HCT116 (cell line): Measurements from ENCODE around the gene ABCG1. TPM values are rescaled to one million over a fixed set of nuclear protein-coding genes. Genes with fewer than 3 reads are reported as not detected.

Experiments used
- ATAC-seq: fragments of 200-7000 bp; cut with Tn5 transposase; 2 replicates; pipeline ENCODE4 v1.9.1; 2020; ENCODE audit warnings: mild to moderate bottlenecking, moderate library complexity
- BruUV-seq: library from RNA; stranded (reverse); fragments of 400-500 nt; replicated peaks from 2 replicates; lab custom pipeline; 2021; lab: Mats Ljungman, UMichigan
- CTCF ChIA-PET: fragments of 300-600 bp; sonication (Branson Sonifier 250); formaldehyde crosslinking; loops from one replicate; lab custom pipeline; 2021; ENCODE audit warnings: antibody characterized with exemption; lab: Charles Lee
- POLR2A ChIA-PET: fragments of 300-600, 350-600 bp; sonication (Branson Sonifier 250); formaldehyde crosslinking; loops from one replicate; lab custom pipeline; 2021; ENCODE audit warnings: antibody characterized with exemption; lab: Charles Lee
- RAD21 ChIA-PET, 2 experiments: fragments of 300-600 bp; sonication (Branson Sonifier 250); formaldehyde crosslinking; loops; one replicate each; lab custom pipeline; 2023; ENCODE audit warnings: low total read pairs in 2 of 2; ENCODE audit not compliant: uncharacterized antibody in 2 of 2, unreplicated experiment in 2 of 2, low non-redundant PET in 1 of 2; lab: Charles Lee
- DNase-seq: peaks from one replicate; pipeline ENCODE4 v3.0.0-alpha.2; 2010; ENCODE audit warnings: low read depth, low spot score
- H2AFZ ChIP-seq: fragments of 200-600 bp; shearing (Covaris generic), sonication (generic); 2 replicates; pipeline ENCODE4 v1.6.1; 2017; ENCODE audit warnings: low read depth, mixed run types, mixed read lengths, antibody characterized with exemption, low read length; ENCODE audit not compliant: poor library complexity, severe bottlenecking
- H3K27ac ChIP-seq: 2 replicates; pipeline ENCODE4 v1.5.1; 2012; ENCODE audit warnings: low read depth, low read length
- H3K27me3 ChIP-seq: fragments of 200-600 bp; sonication (generic); 2 replicates; pipeline ENCODE4 v1.6.1; 2016; ENCODE audit warnings: mixed run types, low read length, mixed read lengths; ENCODE audit not compliant: insufficient read depth
- H3K36me3 ChIP-seq, 2 experiments: fragments of 200-500 bp in 1 of 2; fragments of 200-600 bp in 1 of 2; sonication (Bioruptor generic) in 1 of 2; sonication (generic) in 1 of 2; 2 replicates each; pipeline versions ENCODE4 v1.5.1 to v1.6.1; 2014 to 2016; ENCODE audit warnings: low read length in 2 of 2, inconsistent platforms in 1 of 2, mixed read lengths in 1 of 2, mixed run types in 1 of 2; ENCODE audit not compliant: insufficient read depth in 2 of 2, control insufficient read depth in 1 of 2
- H3K4me1 ChIP-seq, 2 experiments: fragments of 200-600 bp in 1 of 2; sonication (generic) in 1 of 2; 2 replicates each; pipeline versions ENCODE4 v1.5.1 to v1.6.1; 2012 to 2017; ENCODE audit warnings: low read length in 2 of 2, inconsistent platforms in 1 of 2, mild to moderate bottlenecking in 1 of 2, mixed read lengths in 1 of 2, mixed run types in 1 of 2, moderate library complexity in 1 of 2; ENCODE audit not compliant: insufficient read depth in 2 of 2, control insufficient read depth in 1 of 2
- H3K4me2 ChIP-seq: fragments of 200-600 bp; sonication (generic); 2 replicates; pipeline ENCODE4 v1.6.1; 2017; ENCODE audit warnings: mixed run types, low read length, mixed read lengths
- H3K4me3 ChIP-seq, 2 experiments: fragments of 200-600 bp in 1 of 2; sonication (generic) in 1 of 2; replicated peaks in 1 of 2; 2 replicates each; pipeline ENCODE4 v1.5.1; 2011 to 2016; ENCODE audit warnings: low read length in 2 of 2, control low read depth in 1 of 2, low read depth in 1 of 2, mild to moderate bottlenecking in 1 of 2, mixed read lengths in 1 of 2, mixed run types in 1 of 2
- H3K79me2 ChIP-seq: fragments of 200-600 bp; sonication (generic); 2 replicates; pipeline ENCODE4 v1.6.1; 2017; ENCODE audit warnings: mild to moderate bottlenecking, mixed run types, low read length, moderate library complexity, mixed read lengths; ENCODE audit not compliant: insufficient read depth
- H3K9ac ChIP-seq: fragments of 200-600 bp; sonication (generic); 2 replicates; pipeline ENCODE4 v1.6.1; 2016; ENCODE audit warnings: low read length, mixed read lengths
- H3K9me2 ChIP-seq: fragments of 200-600 bp; sonication (generic), shearing (Covaris generic); 2 replicates; pipeline ENCODE4 v1.6.1; 2017; ENCODE audit warnings: mixed run types, mild to moderate bottlenecking, moderate library complexity; ENCODE audit not compliant: insufficient read depth
- H3K9me3 ChIP-seq, 2 experiments: fragments of 200-500 bp in 1 of 2; fragments of 200-600 bp in 1 of 2; sonication (Bioruptor generic) in 1 of 2; sonication (generic) in 1 of 2; 2 replicates each; pipeline ENCODE4 v1.6.1; 2014 to 2017; ENCODE audit warnings: low read length in 2 of 2, mixed read lengths in 2 of 2, inconsistent platforms in 1 of 2, low read depth in 1 of 2, mild to moderate bottlenecking in 1 of 2, mixed run types in 1 of 2, moderate library complexity in 1 of 2; ENCODE audit not compliant: control insufficient read depth in 1 of 2, insufficient read depth in 1 of 2
- H4K20me1 ChIP-seq: fragments of 200-600 bp; sonication (generic), shearing (Covaris generic); 2 replicates; pipeline ENCODE4 v1.6.1; 2017; ENCODE audit warnings: mixed run types, mild to moderate bottlenecking, moderate library complexity; ENCODE audit not compliant: insufficient read depth
- CBX3 ChIP-seq: IDR thresholded peaks from 2 replicates; pipeline ENCODE4 v1.6.1; 2012; ENCODE audit warnings: low read depth
- CEBPB ChIP-seq: IDR thresholded peaks from 2 replicates; pipeline ENCODE4 v1.6.1; 2012; ENCODE audit warnings: low read depth
- CTCF ChIP-seq, 3 experiments: fragments of 200-600 bp in 1 of 3; sonication (generic) in 1 of 3; IDR thresholded peaks in 2 of 3; conservative IDR thresholded peaks in 1 of 3; 2 replicates each; pipeline ENCODE4 v1.5.1; 2012 to 2017; ENCODE audit warnings: low read depth in 2 of 3, low read length in 2 of 3, antibody characterized with exemption in 1 of 3, borderline replicate concordance in 1 of 3, control low read depth in 1 of 3, mild to moderate bottlenecking in 1 of 3, mixed read lengths in 1 of 3, mixed run types in 1 of 3, moderate library complexity in 1 of 3; ENCODE audit not compliant: insufficient read depth in 1 of 3
- ELF1 ChIP-seq: IDR thresholded peaks from 2 replicates; pipeline ENCODE4 v1.6.1; 2012; ENCODE audit warnings: low read depth, borderline replicate concordance
- RAD21 ChIP-seq: IDR thresholded peaks from 2 replicates; pipeline ENCODE4 v1.6.1; 2012; ENCODE audit warnings: low read depth, mild to moderate bottlenecking
- REST ChIP-seq: IDR thresholded peaks from 2 replicates; pipeline ENCODE4 v1.6.1; 2012; ENCODE audit warnings: low read depth
- SIN3A ChIP-seq: IDR thresholded peaks from 2 replicates; pipeline ENCODE4 v1.6.1; 2012; ENCODE audit warnings: low read depth
- YY1 ChIP-seq: IDR thresholded peaks from 2 replicates; pipeline ENCODE4 v1.6.1; 2011; ENCODE audit warnings: low read length, low read depth, moderate library complexity, mild to moderate bottlenecking; ENCODE audit not compliant: insufficient replicate concordance; ENCODE audit errors: extremely low read depth
- ZBTB33 ChIP-seq: IDR thresholded peaks from 2 replicates; pipeline ENCODE4 v1.6.1; 2011; ENCODE audit warnings: mild to moderate bottlenecking, low read length, moderate library complexity; ENCODE audit not compliant: insufficient replicate concordance; ENCODE audit errors: extremely low read depth
- ZNF274 ChIP-seq: fragments of 200-500 bp; sonication (Bioruptor generic); IDR thresholded peaks from 2 replicates; pipeline ENCODE4 v1.6.1; 2014; ENCODE audit warnings: mild to moderate bottlenecking, low read depth, low read length, inconsistent platforms
- intact Hi-C: fragments of 100-400 bp; cut with micrococcal nuclease; formaldehyde crosslinking; loops from 2 replicates; pipeline ENCODE4 v1.10.0; 2022
- total RNA-seq: library from RNA; stranded (reverse); gene quantifications from one replicate; pipeline ENCODE4 v1.2.1, GENCODE V29; 2021; ENCODE audit not compliant: unreplicated experiment

Gene ABCG1
- total RNA-seq, 1 experiment from 2014 or later, result 1.6 TPM

- no TSS peak for BruUV-seq
- H3K9ac ChIP-seq, result no peak overlapping the region
- no peak overlapping the region for H3K4me2 ChIP-seq
- no peaks in the 10 kb centered on the region for H3K36me3 ChIP-seq
- ATAC-seq (no peak), DNase-seq (no peak)
- H4K20me1 ChIP-seq, result no peaks in the 10 kb centered on the region
- intact Hi-C loops, result no loop called here
- no peaks in the 10 kb centered on the region for H3K79me2 ChIP-seq
- H3K9me3 ChIP-seq, result no peaks in the 10 kb centered on the region
- no peaks in the 10 kb centered on the region for H3K27me3 ChIP-seq
- no peaks in the 10 kb centered on the region for H3K9me2 ChIP-seq
- ChIA-PET POLR2A (no interaction called here), CTCF (no interaction called here), RAD21 (no interaction called here)
- H3K4me1 ChIP-seq, result no peaks in the 10 kb centered on the region
- H3K27ac ChIP-seq, result no peak overlapping the region
- H3K4me3 ChIP-seq, result no peak overlapping the region
- no peak overlapping the region for H2AFZ ChIP-seq
- TF ChIP-seq ZNF274 (no peak), RAD21 (no peak)
- TF ChIP-seq, all 23 proteins: peak for 0
Observed at GRCh38 chr21:42208036-42208435, 10.9 kb upstream of the ABCG1 start.

- ATAC-seq, result no peak
- H3K27ac ChIP-seq, result no peak overlapping the region
- no peaks in the 10 kb centered on the region for H3K36me3 ChIP-seq
- BruUV-seq, result no TSS peak
- intact Hi-C loops, result no loop called here
- H3K9ac ChIP-seq, result no peak overlapping the region
- no peak overlapping the region for H3K4me3 ChIP-seq
- no peaks in the 10 kb centered on the region for H3K9me3 ChIP-seq
- ChIA-PET RAD21 (no interaction called here), POLR2A (no interaction called here), CTCF (no interaction called here)
- no peak overlapping the region for H3K4me2 ChIP-seq
- H3K9me2 ChIP-seq, result no peaks in the 10 kb centered on the region
- H4K20me1 ChIP-seq, result no peaks in the 10 kb centered on the region
- DNase-seq, result no peak
- H3K27me3 ChIP-seq, result no peaks in the 10 kb centered on the region
- H2AFZ ChIP-seq, result no peak overlapping the region
- no peaks in the 10 kb centered on the region for H3K79me2 ChIP-seq
- H3K4me1 ChIP-seq, result no peaks in the 10 kb centered on the region
- TF ChIP-seq REST, result no peak
- no peak for TF ChIP-seq CEBPB
- no peak for TF ChIP-seq ZBTB33
- no peak for TF ChIP-seq SIN3A
- TF ChIP-seq YY1, result no peak
- no peak for TF ChIP-seq CTCF (IDR thresholded peaks at IDR 0.05 in 2 of 3, conservative IDR thresholded peaks at IDR 0.05 in 1 of 3; ENCODE audit: borderline replicate concordance in 1 of 3, insufficient read depth in 1 of 3, low read depth in 2 of 3, low read length in 2 of 3)
- no peak for TF ChIP-seq ZNF274
- no peak for TF ChIP-seq ELF1
- no peak for TF ChIP-seq CBX3
Observed at GRCh38 chr21:42208801-42209490, 10.0 kb upstream of the ABCG1 start.
